Endothelial cell of umbilical vein (primary cell): ENCODE data around the gene AHNAK2.

Experiments used
- EZH2 ChIP-seq: IDR thresholded peaks from 2 replicates; pipeline ENCODE4 v1.6.1; 2012; ENCODE audit warnings: borderline replicate concordance, low read depth, mild to moderate bottlenecking, moderate library complexity, low read length, inconsistent platforms; ENCODE audit not compliant: severe bottlenecking
- GATA2 ChIP-seq: IDR thresholded peaks from 2 replicates; pipeline ENCODE4 v1.7.0; 2011; ENCODE audit warnings: low read depth, mild to moderate bottlenecking, moderate library complexity, mixed read lengths, low read length; ENCODE audit not compliant: insufficient read length, insufficient read depth
- MAX ChIP-seq: IDR thresholded peaks from 2 replicates; pipeline ENCODE4 v1.6.1; 2011; ENCODE audit not compliant: insufficient read depth, insufficient read length
- MYC ChIP-seq: IDR thresholded peaks from one replicate; pipeline ENCODE4 v1.6.1; 2011; ENCODE audit warnings: mild to moderate bottlenecking, low read depth, low read length
- POLR2A ChIP-seq: IDR thresholded peaks from 2 replicates; pipeline ENCODE4 v1.6.1; 2012; ENCODE audit warnings: low read depth, mild to moderate bottlenecking, control low read depth, low read length
- POLR2AphosphoS5 ChIP-seq: IDR thresholded peaks from 2 replicates; pipeline ENCODE4 v1.6.1; 2012; ENCODE audit warnings: low read depth, mild to moderate bottlenecking, control low read depth, low read length, moderate library complexity; ENCODE audit not compliant: insufficient read depth
- TF ChIP-seq, protein P1 (sequence below), 2 donors: IDR thresholded peaks; 1 replicate in 1 of 2; 2 replicates in 1 of 2; pipeline ENCODE4 v1.5.1; 2011; ENCODE audit warnings: low read length in 2 of 2, mild to moderate bottlenecking in 2 of 2, moderate library complexity in 2 of 2, control low read depth in 1 of 2, inconsistent platforms in 1 of 2, low read depth in 1 of 2; ENCODE audit not compliant: insufficient read depth in 1 of 2; ENCODE audit errors: extremely low read depth in 1 of 2

DNA sequence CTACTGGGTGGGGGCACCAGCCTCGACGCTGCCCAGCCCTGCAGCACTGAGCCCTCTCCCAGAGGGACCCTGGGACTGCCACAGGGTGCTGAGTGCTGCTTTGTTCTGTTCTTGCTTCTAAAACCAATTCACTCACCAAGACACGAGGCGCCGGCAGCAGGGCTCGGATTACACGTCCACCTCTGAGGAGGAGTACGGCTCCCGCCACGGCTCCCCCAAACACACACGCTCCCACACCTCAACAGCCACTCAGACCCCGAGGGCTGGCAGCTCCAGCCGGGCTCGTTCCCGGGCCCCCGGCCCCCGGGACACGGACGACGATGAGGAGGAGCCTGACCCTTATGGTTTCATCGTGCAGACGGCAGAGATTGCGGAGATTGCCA lies 88.8 kb downstream of the AHNAK2 start:
- TF ChIP-seq, protein P1, sequence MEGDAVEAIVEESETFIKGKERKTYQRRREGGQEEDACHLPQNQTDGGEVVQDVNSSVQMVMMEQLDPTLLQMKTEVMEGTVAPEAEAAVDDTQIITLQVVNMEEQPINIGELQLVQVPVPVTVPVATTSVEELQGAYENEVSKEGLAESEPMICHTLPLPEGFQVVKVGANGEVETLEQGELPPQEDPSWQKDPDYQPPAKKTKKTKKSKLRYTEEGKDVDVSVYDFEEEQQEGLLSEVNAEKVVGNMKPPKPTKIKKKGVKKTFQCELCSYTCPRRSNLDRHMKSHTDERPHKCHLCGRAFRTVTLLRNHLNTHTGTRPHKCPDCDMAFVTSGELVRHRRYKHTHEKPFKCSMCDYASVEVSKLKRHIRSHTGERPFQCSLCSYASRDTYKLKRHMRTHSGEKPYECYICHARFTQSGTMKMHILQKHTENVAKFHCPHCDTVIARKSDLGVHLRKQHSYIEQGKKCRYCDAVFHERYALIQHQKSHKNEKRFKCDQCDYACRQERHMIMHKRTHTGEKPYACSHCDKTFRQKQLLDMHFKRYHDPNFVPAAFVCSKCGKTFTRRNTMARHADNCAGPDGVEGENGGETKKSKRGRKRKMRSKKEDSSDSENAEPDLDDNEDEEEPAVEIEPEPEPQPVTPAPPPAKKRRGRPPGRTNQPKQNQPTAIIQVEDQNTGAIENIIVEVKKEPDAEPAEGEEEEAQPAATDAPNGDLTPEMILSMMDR (IDR thresholded peaks at IDR 0.05; ENCODE audit: extremely low read depth in 1 of 2, insufficient read depth in 1 of 2, low read depth in 1 of 2, low read length in 2 of 2), result no peak
- TF ChIP-seq EZH2 (no peak), POLR2A (no peak), MYC (no peak), POLR2AphosphoS5 (no peak), MAX (no peak), GATA2 (no peak)
